SKM-1 treated with dmso at 0.1 percent for 144 hours (cell line): Measurements from ENCODE around the gene TEX52.

ENCODE experiments used
- DNase-seq: peaks from one replicate; lab custom pipeline; 2025; ENCODE audit not compliant: unreplicated experiment; lab: John Stamatoyannopoulos, UW

The TEX52 gene

GRCh38 chr12:2833810-2834209 lies 23.0 kb downstream of the TEX52 start:
- DNase-seq, result no peak

- DNase-seq, result no peak
Measured at GRCh38 chr12:2833327-2833726, 23.5 kb downstream of the TEX52 start.

GRCh38 chr12:2832550-2833127 lies 24.2 kb downstream of the TEX52 start:
- no peak for DNase-seq

- DNase-seq, result no peak
Measured at GRCh38 chr12:2829275-2829674, 27.6 kb downstream of the TEX52 start.

- DNase-seq, result no peak
Measured at GRCh38 chr12:2826721-2827515, 29.9 kb downstream of the TEX52 start.

GRCh38 chr12:2826036-2826435 lies 30.8 kb downstream of the TEX52 start:
- DNase-seq, result no peak

GRCh38 chr12:2825132-2825531 lies 31.7 kb downstream of the TEX52 start:
- no peak for DNase-seq

- DNase-seq, result no peak
Measured at GRCh38 chr12:2824541-2824940, 32.3 kb downstream of the TEX52 start.

GRCh38 chr12:2823483-2823882 lies 33.4 kb downstream of the TEX52 start:
- no peak for DNase-seq

- DNase-seq, result no peak
Measured at GRCh38 chr12:2820432-2820831, 36.4 kb downstream of the TEX52 start.

- DNase-seq, result no peak
Measured at GRCh38 chr12:2819810-2820209, 37.0 kb downstream of the TEX52 start.

GRCh38 chr12:2813214-2814185 lies 43.3 kb downstream of the TEX52 start:
- DNase-seq, result peak; percentile 58

- peak; percentile 90 for DNase-seq
Measured at GRCh38 chr12:2812290-2813213, 44.3 kb downstream of the TEX52 start, which contains the start of gene ITFG2. TSS of gene ITFG2 (plus strand) at chr12:2812668. CDS start at chr12:2812761, 93 bp downstream.

GRCh38 chr12:2811801-2812200 lies 45.0 kb downstream of the TEX52 start:
- no peak for DNase-seq

GRCh38 chr12:2806700-2807099 lies 50.1 kb downstream of the TEX52 start:
- no peak for DNase-seq

GRCh38 chr12:2805143-2805520 lies 51.7 kb downstream of the TEX52 start:
- DNase-seq, result no peak

- DNase-seq, result no peak
Measured at GRCh38 chr12:2804393-2805142, 52.3 kb downstream of the TEX52 start.

- DNase-seq, result no peak
Measured at GRCh38 chr12:2803635-2804392, 53.0 kb downstream of the TEX52 start.
